Omental fat pad (tissue), 4 donors: ENCODE results near the gene CD207. TPM values are rescaled to one million over a fixed set of nuclear protein-coding genes. Genes with fewer than 3 reads are reported as not detected.
"Not testable (repeated sequence)": the region's sequence is repeated elsewhere in the genome, so short reads cannot be mapped to it uniquely, and the experiment has no call there.

Experiments used
- ATAC-seq: fragments of 150-250 bp; one replicate; pipeline ENCODE4 v1.9.1; 2016; ENCODE audit warnings: mild to moderate bottlenecking, moderate library complexity; ENCODE audit not compliant: low FRiP score
- DNase-seq: peaks from one replicate; pipeline ENCODE4 v3.0.0-alpha.2; 2019; ENCODE audit warnings: low spot score
- CTCF ChIP-seq, 3 donors: fragments of 450-650 bp; IDR thresholded peaks; one replicate each; pipeline ENCODE4 v1.5.1; 2016 to 2017; ENCODE audit warnings: antibody characterized with exemption in 3 of 3, mild to moderate bottlenecking in 3 of 3, moderate library complexity in 2 of 3
- total RNA-seq, 4 donors: library from RNA; depleted of rRNA; stranded (reverse); fragments of >200 nt; gene quantifications; one replicate each; pipeline ENCODE4 v1.1.0, GENCODE V29; 2016

Gene CD207
- under 1 TPM in 2 of 4 donors, not detected in 2; 0.28 to 0.47 TPM for total RNA-seq

- ATAC-seq (no peak), DNase-seq (no peak)
- no peak for TF ChIP-seq CTCF (IDR thresholded peaks at IDR 0.05)
Measured at GRCh38 chr2:70835643-70836042, at the start of gene CD207. CD207 (minus strand) TSS chr2:70835816; CDS start chr2:70835776, 40 bp downstream.

- not testable (repeated sequence) for ATAC-seq, DNase-seq
Measured at GRCh38 chr2:70878543-70878942, 42.9 kb upstream of the CD207 start.

- not testable (repeated sequence) for ATAC-seq, DNase-seq
Measured at GRCh38 chr2:70876138-70876537, 40.5 kb upstream of the CD207 start.

GRCh38 chr2:70873541-70873940, 37.9 kb upstream of the CD207 start:
- no peak for ATAC-seq
- DNase-seq, result no peak
- no peak for TF ChIP-seq CTCF (IDR thresholded peaks at IDR 0.05)

GRCh38 chr2:70871398-70872211, 36.0 kb upstream of the CD207 start:
- DNase-seq (peak; percentile 84), ATAC-seq (peak; percentile 87)
- TF ChIP-seq CTCF (IDR thresholded peaks at IDR 0.05), result peak in 1 of 3 donors; percentile 61

GRCh38 chr2:70870790-70871189, 35.2 kb upstream of the CD207 start:
- DNase-seq, result no peak
- no peak for ATAC-seq
- TF ChIP-seq CTCF (IDR thresholded peaks at IDR 0.05), result no peak

GRCh38 chr2:70868970-70869369, 33.4 kb upstream of the CD207 start:
- DNase-seq (no peak), ATAC-seq (no peak)
- TF ChIP-seq CTCF (IDR thresholded peaks at IDR 0.05), result no peak
